Kidney (tissue), 14 donors: Measurements from ENCODE around the gene ZNF467. TPM values are rescaled to one million over a fixed set of nuclear protein-coding genes. Genes with fewer than 3 reads are reported as not detected.

Experiments used
- DNase-seq, 5 donors: peaks; one replicate each; pipeline ENCODE4 v3.0.0-alpha.2; 2013 to 2020
- FAIRE-seq: peaks from 2 replicates; lab custom pipeline; 2012; peaks lifted over from hg19 to GRCh38; lab: Jason Lieb, UNC
- H3K27ac ChIP-seq, 2 donors: one replicate each; pipeline ENCODE4 v1.7.0; 2013; ENCODE audit warnings: low read depth in 2 of 2, low read length in 2 of 2, inconsistent platforms in 1 of 2
- H3K27me3 ChIP-seq: one replicate; pipeline ENCODE4 v1.7.1; 2013; ENCODE audit warnings: low read length, inconsistent platforms; ENCODE audit not compliant: control insufficient read depth, insufficient read depth
- H3K36me3 ChIP-seq, 3 donors: one replicate each; pipeline versions ENCODE4 v1.7.0 to v1.7.1; 2013; ENCODE audit warnings: low read length in 3 of 3, control low read depth in 1 of 3, inconsistent platforms in 1 of 3; ENCODE audit not compliant: insufficient read depth in 3 of 3, control insufficient read depth in 2 of 3
- H3K4me1 ChIP-seq, 3 donors: one replicate each; pipeline versions ENCODE4 v1.7.0 to v1.7.1; 2013; ENCODE audit warnings: low read length in 3 of 3, inconsistent platforms in 1 of 3, low read depth in 1 of 3; ENCODE audit not compliant: control insufficient read depth in 2 of 3, insufficient read depth in 2 of 3
- H3K4me3 ChIP-seq, 3 donors: one replicate each; pipeline versions ENCODE4 v1.7.0 to v1.8.1; 2013; ENCODE audit warnings: low read length in 3 of 3, control low read depth in 1 of 3, inconsistent platforms in 1 of 3
- H3K9ac ChIP-seq, 3 donors: one replicate each; pipeline versions ENCODE4 v1.7.0 to v1.7.1; 2013; ENCODE audit warnings: low read length in 3 of 3, control low read depth in 1 of 3, inconsistent platforms in 1 of 3
- H3K9me3 ChIP-seq, 3 donors: one replicate each; pipeline versions ENCODE4 v1.7.0 to v1.7.1; 2013; ENCODE audit warnings: low read length in 3 of 3, control low read depth in 1 of 3, inconsistent platforms in 1 of 3; ENCODE audit not compliant: control insufficient read depth in 2 of 3, insufficient read depth in 1 of 3
- intact Hi-C: fragments of 100-400 bp; cut with DNase I; formaldehyde crosslinking; loops from one replicate; pipeline ENCODE4 v1.11.1; 2022
- polyA plus RNA-seq: library from polyadenylated mRNA; stranded (reverse); fragments of 350-450 nt; fragmentation: Illumina TruSeq; extraction: RNeasy Lipid Tissue Mini Kit (QIAGEN cat#74804); gene quantifications from one replicate; pipeline ENCODE4 v1.2.3, GENCODE V29; 2014; ENCODE audit warnings: low read depth, low replicate concordance; ENCODE audit not compliant: insufficient read depth
- total RNA-seq: library from RNA; stranded (reverse); fragmentation: NEBNext Ultra II Directional; extraction: Animal tissue kit (Norgen Biotek cat#: 25700); gene quantifications from one replicate; pipeline ENCODE4 v1.2.1, GENCODE V29; 2021
- TF ChIP-seq, protein P1 (sequence below): IDR thresholded peaks from 3 replicates; pipeline ENCODE4 v1.5.1; 2012; ENCODE audit warnings: mild to moderate bottlenecking, moderate library complexity, borderline replicate concordance; ENCODE audit not compliant: insufficient read depth; ENCODE audit errors: extremely low read depth
- donor health status: control.
- donor health status: control.
- donor health status: control.
- donor health status: control.
- donor health status: control.
- donor health status: DM: yes; HTN: yes; CAD: no.
- donor health status: Normal renal cell carcinoma (clear cell type).

The ZNF467 gene
- total and polyA plus RNA-seq, 2 donors from 2014 or later = 15.0 to 24.5 TPM

DNA sequence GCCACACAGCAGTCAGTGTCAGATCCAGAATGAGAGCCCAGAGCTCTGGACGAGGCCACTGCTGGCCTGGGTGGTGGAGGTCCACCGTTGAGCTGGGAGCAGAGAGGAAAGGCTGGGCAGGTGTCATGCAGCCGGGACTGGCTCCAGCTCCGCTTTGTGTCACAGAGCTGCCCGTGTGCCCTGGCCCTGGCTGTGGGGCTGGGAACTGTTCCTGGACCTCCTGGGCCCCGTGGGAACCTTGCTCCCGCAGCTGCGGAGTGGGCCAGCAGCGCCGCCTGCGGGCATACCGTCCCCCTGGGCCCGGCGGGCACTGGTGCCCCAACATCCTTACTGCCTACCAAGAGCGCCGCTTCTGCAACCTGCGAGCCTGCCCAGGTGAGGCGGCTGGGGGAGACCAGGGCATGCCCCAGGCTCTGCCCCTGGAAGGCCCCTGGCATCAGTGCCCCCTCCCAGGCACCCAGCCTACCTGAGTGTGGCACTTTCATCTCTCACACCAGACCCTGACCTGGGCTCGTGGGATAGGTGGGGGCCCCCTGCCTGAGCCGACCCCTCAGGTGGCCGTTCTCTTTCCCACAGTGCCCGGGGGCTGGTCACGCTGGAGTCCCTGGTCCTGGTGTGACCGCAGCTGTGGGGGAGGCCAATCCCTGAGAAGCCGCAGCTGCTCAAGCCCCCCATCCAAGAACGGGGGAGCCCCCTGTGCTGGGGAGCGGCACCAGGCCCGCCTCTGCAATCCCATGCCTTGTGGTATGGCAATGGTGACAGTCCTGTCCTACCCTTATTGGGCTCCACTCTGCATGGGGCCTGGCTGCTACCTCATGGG lies 46.0 kb upstream of the ZNF467 start:
- Histone ChIP-seq H3K4me3 (no peak overlapping the region), H3K9ac (no peak overlapping the region), H3K9me3 (no peaks in the 10 kb centered on the region), H3K4me1 (no peaks in the 10 kb centered on the region), H3K27me3 (no peaks in the 10 kb centered on the region), H3K27ac (no peak overlapping the region), H3K36me3 (no peaks in the 10 kb centered on the region)
- intact Hi-C loops = no loop called here
- TF ChIP-seq, protein P1, sequence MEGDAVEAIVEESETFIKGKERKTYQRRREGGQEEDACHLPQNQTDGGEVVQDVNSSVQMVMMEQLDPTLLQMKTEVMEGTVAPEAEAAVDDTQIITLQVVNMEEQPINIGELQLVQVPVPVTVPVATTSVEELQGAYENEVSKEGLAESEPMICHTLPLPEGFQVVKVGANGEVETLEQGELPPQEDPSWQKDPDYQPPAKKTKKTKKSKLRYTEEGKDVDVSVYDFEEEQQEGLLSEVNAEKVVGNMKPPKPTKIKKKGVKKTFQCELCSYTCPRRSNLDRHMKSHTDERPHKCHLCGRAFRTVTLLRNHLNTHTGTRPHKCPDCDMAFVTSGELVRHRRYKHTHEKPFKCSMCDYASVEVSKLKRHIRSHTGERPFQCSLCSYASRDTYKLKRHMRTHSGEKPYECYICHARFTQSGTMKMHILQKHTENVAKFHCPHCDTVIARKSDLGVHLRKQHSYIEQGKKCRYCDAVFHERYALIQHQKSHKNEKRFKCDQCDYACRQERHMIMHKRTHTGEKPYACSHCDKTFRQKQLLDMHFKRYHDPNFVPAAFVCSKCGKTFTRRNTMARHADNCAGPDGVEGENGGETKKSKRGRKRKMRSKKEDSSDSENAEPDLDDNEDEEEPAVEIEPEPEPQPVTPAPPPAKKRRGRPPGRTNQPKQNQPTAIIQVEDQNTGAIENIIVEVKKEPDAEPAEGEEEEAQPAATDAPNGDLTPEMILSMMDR = no peak
- FAIRE-seq (no peak), DNase-seq (peak in 1 of 5 donors; percentile 69)

DNA sequence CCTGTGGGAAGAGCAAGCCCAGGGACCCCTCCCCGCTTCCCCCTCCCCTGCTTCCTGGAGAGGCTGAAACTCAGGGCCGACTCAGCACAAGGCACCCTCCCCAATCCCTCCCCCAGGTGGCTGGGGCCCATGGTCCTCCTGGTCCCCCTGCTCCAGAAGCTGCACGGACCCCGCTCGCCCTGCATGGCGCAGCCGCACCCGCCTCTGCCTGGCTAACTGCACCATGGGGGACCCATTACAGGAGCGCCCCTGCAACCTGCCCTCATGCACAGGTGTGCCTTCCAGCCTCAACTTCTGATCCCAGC lies 45.1 kb upstream of the ZNF467 start:
- H3K4me3 ChIP-seq = no peak overlapping the region
- H3K4me1 ChIP-seq = no peaks in the 10 kb centered on the region
- TF ChIP-seq, protein P1 = no peak
- no peak overlapping the region for H3K9ac ChIP-seq
- DNase-seq = peak in 1 of 5 donors; percentile 62
- no peaks in the 10 kb centered on the region for H3K9me3 ChIP-seq
- H3K27ac ChIP-seq = no peak overlapping the region
- no peak for FAIRE-seq
- no peaks in the 10 kb centered on the region for H3K27me3 ChIP-seq
- no peaks in the 10 kb centered on the region for H3K36me3 ChIP-seq
- intact Hi-C loops = no loop called here

- H3K36me3 ChIP-seq = no peaks in the 10 kb centered on the region
- TF ChIP-seq, protein P1 = no peak
- H3K9ac ChIP-seq = no peak overlapping the region
- no peaks in the 10 kb centered on the region for H3K4me1 ChIP-seq
- peak in 1 of 5 donors; percentile 61 for DNase-seq
- no peak for FAIRE-seq
- H3K27me3 ChIP-seq = no peaks in the 10 kb centered on the region
- H3K27ac ChIP-seq = no peak overlapping the region
- H3K9me3 ChIP-seq = no peaks in the 10 kb centered on the region
- intact Hi-C loops = no loop called here
- no peak overlapping the region for H3K4me3 ChIP-seq
Measured at GRCh38 chr7:149817836-149818535, 44.6 kb upstream of the ZNF467 start.
